HepG2 (cell line): Measurements from ENCODE around the gene C1QTNF6. TPM values are rescaled to one million over a fixed set of nuclear protein-coding genes. Genes with fewer than 3 reads are reported as not detected.

Experiments
- ATF3 ChIP-seq: sonication (generic); formaldehyde crosslinking; IDR thresholded peaks from 2 replicates; pipeline ENCODE4 v1.4.0; 2020; ENCODE audit warnings: missing genetic modification reagents
- CSRNP1 ChIP-seq: sonication (generic); formaldehyde crosslinking; IDR thresholded peaks from 2 replicates; pipeline ENCODE4 v1.8.1; 2023; ENCODE audit warnings: mild to moderate bottlenecking, missing genetic modification reagents
- HBP1 ChIP-seq: IDR thresholded peaks from 2 replicates; pipeline ENCODE4 v1.6.1; 2016; ENCODE audit warnings: low read depth, control low read depth
- KLF11 ChIP-seq: IDR thresholded peaks from 2 replicates; pipeline ENCODE4 v1.6.1; 2016; ENCODE audit warnings: missing compliant biosample characterization
- MAFF ChIP-seq: IDR thresholded peaks from 2 replicates; pipeline ENCODE4 v1.6.1; 2011; ENCODE audit warnings: low read depth, low read length, improper control_type of control experiment
- MXI1 ChIP-seq: IDR thresholded peaks from 3 replicates; pipeline ENCODE4 v1.6.1; 2012; ENCODE audit warnings: low read depth, low read length, inconsistent platforms, borderline replicate concordance
- NR2F6 ChIP-seq, 2 experiments: IDR thresholded peaks; 2 replicates each; pipeline ENCODE4 v1.6.1; 2016; ENCODE audit warnings: antibody characterized with exemption in 1 of 2, mild to moderate bottlenecking in 1 of 2
- POGZ ChIP-seq: sonication (generic); formaldehyde crosslinking; IDR thresholded peaks from 2 replicates; pipeline ENCODE4 v1.4.0; 2020; ENCODE audit warnings: mild to moderate bottlenecking, missing genetic modification reagents
- ZBED4 ChIP-seq: sonication (generic); formaldehyde crosslinking; IDR thresholded peaks from 2 replicates; pipeline ENCODE4 v1.4.0; 2020; ENCODE audit warnings: missing genetic modification reagents, borderline replicate concordance
- ZFP36 ChIP-seq: fragments of 150-350 bp; IDR thresholded peaks from 2 replicates; pipeline ENCODE4 v1.6.1; 2018; ENCODE audit warnings: borderline replicate concordance, low read length, low read depth; ENCODE audit not compliant: partially characterized antibody
- ZNF446 ChIP-seq: sonication (generic); formaldehyde crosslinking; IDR thresholded peaks from 2 replicates; pipeline ENCODE4 v1.5.0; 2020; ENCODE audit warnings: mild to moderate bottlenecking, missing genetic modification reagents
- ZNF687 ChIP-seq: sonication (generic); formaldehyde crosslinking; IDR thresholded peaks from 2 replicates; pipeline ENCODE4 v1.5.1; 2020; ENCODE audit warnings: mild to moderate bottlenecking, missing genetic modification reagents, moderate library complexity
- ZNF710 ChIP-seq: sonication (generic); formaldehyde crosslinking; IDR thresholded peaks from 2 replicates; pipeline ENCODE4 v1.5.0; 2020; ENCODE audit warnings: mild to moderate bottlenecking, missing genetic modification reagents, borderline replicate concordance
- polyA plus RNA-seq, 8 experiments: library from polyadenylated mRNA; depleted of rRNA in 3 of 8; stranded (reverse) in 7 of 8; unstranded in 1 of 8; fragments of >200 nt; fragmentation: Illumina TruSeq in 4 of 8; extraction: Trizol in 4 of 8; gene quantifications; 2 replicates each; pipeline versions ENCODE4 v1.2.1 to v1.2.3, GENCODE V29; 2011 to 2016; ENCODE audit warnings: low read depth in 4 of 8, missing spikeins in 1 of 8, mixed read lengths in 1 of 8; ENCODE audit not compliant: insufficient read depth in 1 of 8
- total RNA-seq, 5 experiments: library from RNA; depleted of rRNA; stranded (reverse); fragments of >200 nt; fragmentation: Illumina TruSeq; extraction: Trizol; gene quantifications; 2 replicates each; pipeline ENCODE4 v1.2.3, GENCODE V29; 2016; ENCODE audit warnings: low read depth in 1 of 5

The C1QTNF6 gene
- total and polyA plus RNA-seq, 2 of the 13 experiments (the other 11 are each of a cell fraction or from before 2014, with no cell fraction given): 2.7 to 6.9 TPM

GRCh38 chr22:37197451-37198257, 9.6 kb upstream of the C1QTNF6 start (continued):
- TF ChIP-seq CSRNP1 (0 out of 2 replicates have a peak, but pooled peaks have one; percentile 47), ZNF687 (CRISPR knock-in tag) (peak; percentile 12; the same call in 1 of the 2 replicates), MXI1 (no peak; the same call in 2 of the 3 replicates), MAFF (peak; percentile 29; the same call in 1 of the 2 replicates), ZNF446 (CRISPR knock-in tag) (no peak; the same call in 1 of the 2 replicates), NR2F6 (IDR thresholded peaks at IDR 0.05) (no peak), NR2F6 (CRISPR knock-in tag; IDR thresholded peaks at IDR 0.05) (peak; percentile 54; the same call in 1 of the 2 replicates), HBP1 (CRISPR knock-in tag) (0 out of 2 replicates have a peak, but pooled peaks have one; percentile 34), KLF11 (CRISPR knock-in tag) (no peak), ZBED4 (CRISPR knock-in tag) (0 out of 2 replicates have a peak, but pooled peaks have one; percentile 2), POGZ (CRISPR knock-in tag) (0 out of 2 replicates have a peak, but pooled peaks have one; percentile 32), ATF3 (peak; percentile 91), ZNF710 (CRISPR knock-in tag) (peak; percentile 32; the same call in 1 of the 2 replicates), ZFP36 (peak; percentile 57)
